IPS DF 4.7 (cell line): Measurements from ENCODE around the gene FALEC.
"Not testable (repeated sequence)": the region's sequence is repeated elsewhere in the genome, so short reads cannot be mapped to it uniquely, and the experiment has no call there.

Source experiments
- DNase-seq: peaks from one replicate; pipeline ENCODE4 v3.0.0-alpha.2; 2013; ENCODE audit warnings: low spot score; ENCODE audit errors: extremely low read depth

Gene FALEC

GRCh38 chr1:150558761-150559655, 43.5 kb downstream of the FALEC start:
- no peak for DNase-seq

- no peak for DNase-seq
These were observed 44.1 kb downstream of the FALEC start for GRCh38 chr1:150559656-150560010.

GRCh38 chr1:150560011-150560438, 44.5 kb downstream of the FALEC start:
- no peak for DNase-seq

GRCh38 chr1:150560576-150561253, 45.2 kb downstream of the FALEC start:
- no peak for DNase-seq

- DNase-seq = no peak
These were observed 45.9 kb downstream of the FALEC start for GRCh38 chr1:150561254-150561973.

GRCh38 chr1:150561974-150562445, 46.5 kb downstream of the FALEC start:
- no peak for DNase-seq

- DNase-seq = no peak
These were observed 47.1 kb downstream of the FALEC start for GRCh38 chr1:150562446-150563339.

- DNase-seq = no peak
These were observed 47.9 kb downstream of the FALEC start for GRCh38 chr1:150563340-150564038.

- no peak for DNase-seq
These were observed 48.8 kb downstream of the FALEC start for GRCh38 chr1:150564051-150564991.

GRCh38 chr1:150565240-150565991, 49.9 kb downstream of the FALEC start:
- not testable (repeated sequence) for DNase-seq

GRCh38 chr1:150566589-150567340, 51.2 kb downstream of the FALEC start:
- no peak for DNase-seq

- DNase-seq = no peak
These were observed 51.8 kb downstream of the FALEC start for GRCh38 chr1:150567341-150567716.

- DNase-seq = no peak
These were observed 52.4 kb downstream of the FALEC start for GRCh38 chr1:150567717-150568593.

GRCh38 chr1:150568594-150568966, 53.0 kb downstream of the FALEC start:
- DNase-seq = no peak

GRCh38 chr1:150572918-150573647, 57.5 kb downstream of the FALEC start:
- DNase-seq = no peak

GRCh38 chr1:150573648-150574071, 58.1 kb downstream of the FALEC start:
- not testable (repeated sequence) for DNase-seq
